GM21528 (cell line): ENCODE data around the gene APBB2.

ENCODE experiments used
- ATAC-seq: cut with Tn5 transposase; IDR thresholded peaks from one replicate; pipeline ENCODE4 v1.9.1; 2021; ENCODE audit warnings: mild to moderate bottlenecking, moderate library complexity; ENCODE audit not compliant: unreplicated experiment, low FRiP score

APBB2 gene

DNA sequence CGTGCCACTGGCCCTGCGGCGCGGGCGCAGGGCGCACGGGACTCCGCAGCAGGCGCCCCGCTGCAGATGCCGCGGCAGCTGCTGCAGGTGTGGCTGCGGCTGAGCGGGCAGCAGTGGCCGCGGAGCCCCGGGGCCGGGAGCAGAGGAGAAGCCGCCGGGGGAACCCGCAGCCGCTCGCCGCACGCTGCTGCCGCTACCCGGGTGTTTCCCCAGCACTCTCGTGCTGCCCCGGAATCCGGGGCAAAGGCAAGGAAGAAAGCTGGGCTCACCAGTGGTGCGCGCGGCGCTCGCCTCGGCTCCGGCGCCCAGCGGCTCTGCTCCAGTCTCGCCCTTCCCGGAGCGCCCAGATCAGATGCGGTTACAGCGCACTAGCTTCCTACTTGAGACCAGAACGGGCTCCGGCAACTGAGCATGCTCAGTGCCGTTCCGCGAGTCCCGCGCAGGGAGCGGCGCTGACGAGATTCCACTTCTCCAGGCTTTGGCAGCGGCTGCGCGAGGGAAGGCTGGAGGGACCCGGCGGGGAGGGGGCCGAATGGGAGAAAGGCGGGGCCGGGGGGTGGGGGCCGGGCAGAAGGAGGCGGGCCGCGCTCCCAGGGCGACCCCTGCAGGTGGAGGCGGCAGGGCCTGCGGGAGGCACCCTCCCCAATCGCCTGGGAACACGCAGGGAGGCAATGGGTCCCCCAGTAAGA, at the start of gene APBB2:
Gene APBB2 (minus strand): TSS at position 407 of the 689 bp plus-strand sequence. CDS start 181,288 bp downstream, outside the sequence.
- ATAC-seq: peak; percentile 52

DNA sequence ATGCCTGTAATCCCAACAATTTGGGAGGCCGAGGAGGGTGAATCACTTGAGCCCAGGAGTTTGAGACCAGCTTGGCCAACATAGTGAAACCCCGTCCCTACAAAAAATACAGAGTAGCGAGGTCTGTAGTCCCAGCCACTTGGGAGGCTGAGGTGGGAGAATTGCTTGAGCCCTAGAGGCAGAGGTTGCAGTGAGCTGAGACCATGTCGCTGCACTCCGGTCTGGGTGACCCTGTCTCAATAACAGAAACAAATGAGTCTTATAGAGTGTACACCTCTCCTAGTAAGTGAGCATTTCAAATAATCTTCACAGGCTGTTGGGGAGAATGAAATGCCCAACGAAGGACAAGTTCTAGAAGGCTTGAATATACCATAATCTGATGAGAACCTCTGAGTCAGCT, 47.9 kb upstream of the APBB2 start:
- ATAC-seq: no peak

DNA sequence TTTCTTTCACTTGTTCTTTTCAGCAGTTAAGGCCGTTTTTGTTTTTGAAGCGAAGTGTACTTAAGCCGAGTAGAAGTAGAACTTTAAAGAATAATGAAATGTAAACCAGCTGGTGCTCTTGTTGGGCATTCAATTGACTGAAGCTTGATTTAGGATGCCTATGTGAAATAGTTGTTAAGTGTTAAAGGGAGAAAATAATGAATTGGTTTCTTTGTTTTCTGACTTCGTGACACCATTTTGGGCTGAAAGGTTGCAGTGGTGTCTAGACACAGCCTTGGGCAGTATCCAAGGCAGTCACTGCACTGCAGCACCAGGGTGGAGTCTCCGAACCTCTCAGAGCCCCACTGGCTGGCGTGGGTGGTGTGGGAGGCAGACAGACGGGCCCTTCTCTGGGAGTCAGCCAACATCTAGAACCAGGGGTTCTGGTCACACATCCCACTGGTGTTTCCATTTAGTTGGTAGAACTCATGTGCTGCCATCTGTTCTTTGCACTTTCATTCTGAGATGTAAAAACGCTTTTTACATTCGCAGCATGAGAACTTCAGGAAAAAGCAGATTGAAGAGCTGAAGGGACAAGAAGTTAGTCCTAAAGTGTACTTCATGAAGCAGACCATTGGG, 45.9 kb upstream of the APBB2 start:
- no peak for ATAC-seq

DNA sequence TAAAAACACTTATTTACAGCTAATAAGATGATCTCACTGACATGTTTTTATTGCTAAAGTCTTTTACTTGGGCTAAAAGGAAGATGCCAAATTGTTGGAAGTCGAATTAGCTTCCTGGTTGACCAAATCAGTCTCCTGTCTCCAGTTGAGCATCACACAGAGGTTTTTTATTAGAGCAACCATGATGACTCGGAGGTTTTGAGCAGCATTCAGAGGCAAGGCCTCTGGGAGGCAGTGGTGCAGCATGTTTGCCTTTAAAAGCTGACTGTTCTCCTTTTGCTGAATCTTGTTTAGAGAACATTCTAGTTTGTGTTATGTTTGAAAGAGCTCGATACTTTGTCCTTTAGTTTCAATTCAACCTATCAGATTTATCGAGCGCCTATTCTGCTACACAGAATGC, 44.4 kb upstream of the APBB2 start:
- ATAC-seq: no peak

DNA sequence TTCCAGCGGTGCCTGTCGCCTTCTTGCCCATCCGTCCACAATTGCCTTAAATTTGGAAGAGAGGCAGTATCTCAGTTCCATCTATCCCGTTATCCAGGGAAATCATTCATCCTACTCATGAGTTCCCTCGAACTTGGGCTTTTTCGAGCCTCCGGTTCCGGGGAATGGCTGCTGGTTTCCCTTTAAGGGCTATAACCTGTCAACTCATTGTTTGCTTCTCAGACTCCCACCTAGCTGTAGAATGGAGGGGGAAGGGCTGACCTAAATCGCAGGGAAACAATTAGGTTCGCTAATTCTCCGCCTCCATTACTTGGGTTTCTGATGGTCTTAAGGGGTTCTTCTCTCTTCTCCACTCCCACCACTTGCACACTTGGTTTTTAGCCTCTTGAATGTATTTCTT, 43.6 kb upstream of the APBB2 start:
- no peak for ATAC-seq

DNA sequence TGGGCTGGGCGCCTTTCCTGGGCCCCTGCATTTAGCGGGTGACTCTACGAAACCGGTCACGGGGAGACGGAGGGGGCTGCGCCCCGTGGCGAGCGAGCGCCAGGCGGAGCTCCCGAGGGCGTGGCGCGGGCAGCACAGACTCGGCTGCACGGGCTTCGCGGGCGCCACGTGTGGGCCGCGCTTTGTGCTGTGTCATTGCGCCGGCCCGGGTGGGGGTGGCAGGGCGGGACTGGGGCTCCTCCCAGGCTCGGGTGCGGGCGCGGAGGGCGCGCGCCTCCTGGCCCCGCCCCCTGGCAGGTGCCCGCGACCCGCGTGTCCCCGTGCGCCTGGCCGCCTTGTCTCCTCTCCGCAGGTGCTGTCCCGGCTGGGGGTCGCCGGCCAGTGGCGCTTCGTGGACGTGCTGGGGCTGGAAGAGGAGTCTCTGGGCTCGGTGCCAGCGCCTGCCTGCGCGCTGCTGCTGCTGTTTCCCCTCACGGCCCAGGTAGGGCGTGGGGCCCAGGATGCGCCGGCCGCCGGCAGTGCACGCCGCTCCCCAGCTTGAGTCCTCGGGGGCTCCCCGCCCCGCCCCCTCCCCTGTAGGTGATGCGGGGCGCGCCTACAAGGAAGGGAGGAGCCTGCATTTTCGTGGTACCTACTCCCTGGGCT, 43.0 kb upstream of the APBB2 start:
- ATAC-seq: peak; percentile 79

DNA sequence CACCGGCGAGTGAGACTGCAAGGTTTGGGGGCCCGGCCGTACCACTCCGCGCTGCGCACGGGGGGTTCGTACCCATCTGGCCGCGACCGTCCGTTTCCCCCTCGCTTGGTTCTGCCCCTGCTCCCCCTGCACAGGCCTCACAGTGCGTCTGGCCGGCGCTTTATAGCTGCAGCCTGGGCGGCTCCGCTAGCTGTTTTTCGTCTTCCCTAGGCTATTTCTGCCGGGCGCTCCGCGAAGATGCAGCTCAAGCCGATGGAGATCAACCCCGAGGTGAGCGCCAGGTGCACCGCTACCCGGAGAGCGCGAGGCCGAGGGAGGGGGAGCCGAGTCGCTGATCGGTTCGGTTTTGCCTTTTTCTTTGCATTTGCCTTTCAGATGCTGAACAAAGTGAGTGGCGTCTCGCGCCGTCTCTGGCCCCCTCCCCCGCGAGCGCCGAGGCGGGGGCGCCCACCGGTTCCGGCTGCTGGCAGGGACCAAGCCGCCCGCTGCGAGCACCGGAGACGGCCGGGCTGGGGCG, 42.5 kb upstream of the APBB2 start, which contains the start of gene UCHL1:
Gene UCHL1 (plus strand): TSS at position 189 of the 517 bp plus-strand sequence. CDS start 49 bp downstream, at position 238.
- peak; percentile 71 for ATAC-seq

DNA sequence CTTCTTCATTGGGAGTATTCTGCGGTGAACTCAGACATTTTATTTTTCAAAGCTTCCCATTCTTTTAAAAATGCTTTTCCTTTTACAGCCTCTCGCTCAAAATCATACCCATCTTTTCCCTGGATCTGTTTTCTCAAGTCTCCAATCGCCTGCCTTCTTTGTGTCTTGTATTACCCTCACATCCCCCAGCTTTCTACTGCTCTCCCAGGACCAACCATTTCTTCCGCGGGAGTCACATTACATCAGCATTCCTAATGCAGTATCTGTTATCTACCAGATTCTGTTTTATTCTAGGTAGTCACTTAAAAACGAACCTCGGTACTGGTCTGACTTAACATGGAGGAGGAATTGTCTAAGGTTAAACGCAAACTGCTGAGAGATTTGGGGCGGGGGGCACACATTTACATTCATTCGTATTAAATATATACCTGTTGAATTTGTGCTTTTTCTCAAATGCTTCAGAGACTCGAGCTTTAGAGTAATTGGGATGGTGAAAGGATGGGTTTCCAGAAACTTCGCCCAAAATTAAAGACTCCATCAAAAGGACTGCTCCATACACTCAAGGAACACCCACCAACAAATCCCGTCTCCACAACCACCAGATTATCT, 41.9 kb upstream of the APBB2 start:
- ATAC-seq: no peak

DNA sequence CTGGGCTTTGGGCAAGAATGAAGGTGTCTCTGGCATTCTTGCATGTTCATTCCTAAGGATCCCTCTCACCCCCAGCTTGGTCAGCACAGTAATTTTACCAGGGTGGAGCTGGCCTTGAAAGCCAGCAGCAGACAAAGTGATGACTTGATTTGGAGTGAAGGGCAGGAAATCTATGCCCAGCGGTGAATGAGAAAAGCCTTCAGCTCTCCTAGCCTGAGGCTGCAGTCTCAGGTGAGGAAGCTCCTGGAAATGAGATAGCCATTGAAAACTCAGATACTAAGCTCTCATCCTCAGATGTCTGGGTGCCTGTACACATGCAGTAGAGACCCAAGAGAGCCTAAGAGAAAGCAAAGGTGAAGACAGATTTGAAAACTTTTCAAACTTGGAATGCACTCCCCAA, 31.6 kb upstream of the APBB2 start:
- ATAC-seq: no peak

DNA sequence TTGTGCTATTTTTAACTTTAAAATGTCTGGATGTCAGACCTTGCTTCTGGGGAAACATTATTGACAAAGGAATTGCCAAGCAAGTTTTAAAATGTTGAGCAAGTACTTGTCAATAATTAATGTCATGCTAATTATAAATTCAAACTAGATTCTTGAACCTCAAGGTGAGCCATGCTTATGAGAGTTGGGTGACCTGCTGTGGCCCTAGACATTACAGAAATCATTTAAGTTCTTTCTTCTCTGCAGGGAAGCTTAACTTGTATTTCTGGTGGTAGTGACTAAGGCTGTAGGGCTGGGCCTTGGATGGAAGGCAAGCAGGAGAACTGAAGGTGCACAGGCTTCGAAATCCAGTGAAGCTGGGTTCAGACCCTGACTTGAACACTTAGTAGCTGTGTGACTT, 27.6 kb upstream of the APBB2 start:
- ATAC-seq: no peak

DNA sequence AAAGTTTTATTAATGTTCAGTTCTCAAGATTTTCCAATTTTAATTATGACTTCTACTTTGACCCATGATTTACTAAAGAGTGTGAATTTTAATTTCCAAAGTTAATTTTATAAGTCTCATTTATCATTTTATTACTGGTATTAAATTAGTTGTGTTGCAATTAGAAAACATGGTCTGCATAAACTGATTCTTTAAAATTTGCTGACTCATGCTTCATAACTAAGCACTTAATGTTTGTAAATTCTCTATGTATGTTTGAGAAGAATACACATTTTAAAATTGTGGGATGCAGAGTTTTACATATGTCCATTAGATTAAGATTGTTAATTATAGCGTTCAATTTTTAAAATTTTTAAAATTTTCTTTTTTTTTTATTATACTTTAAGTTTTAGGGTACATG, 22.2 kb upstream of the APBB2 start:
- no peak for ATAC-seq

DNA sequence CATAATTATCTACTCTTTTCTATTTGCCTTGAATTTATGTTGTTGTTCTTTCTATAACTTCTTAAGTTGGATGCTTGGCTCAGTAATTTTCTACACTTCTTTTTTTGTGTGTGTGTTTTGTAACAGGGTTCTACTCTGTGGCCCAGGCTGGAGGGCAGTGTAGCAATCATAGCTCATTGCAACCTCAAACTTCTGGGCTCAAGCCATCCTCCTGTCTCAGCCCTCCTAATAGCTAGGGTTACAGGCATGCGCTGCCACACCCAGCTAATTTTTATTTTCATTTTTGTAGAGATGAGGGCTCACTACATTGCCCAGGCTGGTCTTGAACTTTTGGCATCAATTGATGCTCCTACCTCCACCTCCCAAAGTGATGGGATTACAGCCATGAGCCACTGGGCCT, 21.7 kb upstream of the APBB2 start:
- no peak for ATAC-seq

DNA sequence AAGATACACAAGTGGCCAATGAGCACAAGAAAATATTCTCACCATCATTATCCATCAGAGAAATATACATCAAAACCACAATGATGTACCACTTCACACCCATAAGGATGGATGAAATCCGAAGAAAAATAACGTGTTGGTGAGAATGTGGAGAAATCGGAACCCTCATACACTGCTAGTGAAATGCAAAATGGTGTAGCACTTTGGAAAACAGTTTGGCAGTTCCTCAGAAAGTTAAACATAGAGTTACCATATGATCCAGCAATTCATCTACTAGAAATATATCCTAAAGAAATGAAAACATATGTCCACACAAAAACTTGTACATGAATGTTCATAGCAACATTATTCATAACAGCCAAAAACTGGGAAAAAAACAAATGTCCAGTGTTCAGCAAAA, 18.5 kb upstream of the APBB2 start:
- ATAC-seq: no peak

DNA sequence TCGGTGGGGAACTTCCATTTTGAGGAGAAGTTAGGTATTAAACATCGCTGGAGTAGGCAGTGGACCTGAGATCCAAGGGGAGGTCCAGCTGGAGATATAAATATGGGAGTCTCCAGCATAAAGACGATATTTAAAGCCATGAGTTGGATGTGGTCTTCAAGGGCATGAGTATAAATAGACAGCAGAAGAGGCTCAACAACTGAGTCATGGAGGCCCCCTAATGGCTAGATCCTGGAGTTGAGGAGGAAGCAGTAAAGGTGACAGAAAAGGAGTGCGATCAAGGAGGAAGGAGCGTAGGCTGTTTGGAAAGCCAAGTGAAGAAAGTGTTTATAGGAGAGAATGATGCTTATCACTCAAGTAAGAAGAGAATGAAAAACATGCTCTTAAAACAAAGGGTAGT, 18.1 kb upstream of the APBB2 start:
- no peak for ATAC-seq

DNA sequence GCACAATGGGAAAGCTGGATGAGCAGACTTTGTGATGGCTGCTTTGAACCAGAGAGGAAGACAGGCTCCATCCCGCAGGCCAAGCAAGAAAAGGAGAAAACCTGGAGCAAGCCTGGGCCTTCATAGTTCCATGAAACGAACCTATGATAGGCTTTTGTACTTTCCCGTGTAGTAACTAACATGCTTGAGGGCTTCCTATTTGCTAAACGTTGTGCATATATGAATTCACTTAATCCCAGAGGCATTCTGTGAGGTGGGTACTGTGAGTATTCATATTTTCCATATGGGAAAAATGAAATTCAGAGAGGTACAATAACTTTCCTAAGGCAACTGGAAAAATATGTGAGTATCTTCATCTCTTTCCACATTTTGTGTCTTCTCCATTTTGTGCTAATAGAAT, 13.6 kb upstream of the APBB2 start:
- ATAC-seq: no peak

DNA sequence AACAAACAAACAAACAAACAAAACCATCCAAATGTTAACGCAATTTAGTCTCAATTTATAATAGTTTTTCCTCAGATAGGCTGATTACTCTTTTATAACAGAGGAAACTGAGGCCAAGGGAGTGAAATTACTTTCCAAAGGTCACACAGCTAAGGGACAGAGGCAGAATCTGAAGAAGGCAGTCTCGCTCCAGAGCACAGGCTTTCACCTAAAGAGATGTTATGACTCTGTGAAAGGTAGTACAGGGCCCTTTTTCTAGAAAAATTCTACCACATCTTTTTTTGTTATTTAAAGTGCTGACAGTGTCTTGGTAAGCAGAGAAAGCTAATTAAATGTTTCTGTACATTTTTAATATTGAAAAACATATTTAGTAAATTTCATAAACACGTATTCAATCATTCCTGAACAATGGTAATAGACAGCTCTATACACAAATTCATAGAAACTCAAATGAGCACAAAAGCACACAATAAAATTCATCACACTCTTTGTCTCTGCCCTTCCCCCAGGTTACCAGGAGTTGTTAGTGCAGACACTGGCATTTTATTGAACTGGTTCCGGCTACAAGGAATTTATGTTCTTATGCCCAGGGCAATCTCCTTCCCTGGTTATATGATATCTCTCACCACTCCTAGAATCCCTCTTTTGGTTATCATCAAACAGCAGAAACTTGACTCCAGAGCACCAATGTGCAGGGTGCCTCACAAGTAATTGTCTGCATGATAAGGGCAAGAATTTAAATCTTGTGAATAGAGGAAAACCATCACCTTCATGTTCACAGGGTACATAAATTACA, 7.7 kb upstream of the APBB2 start:
- no peak for ATAC-seq

DNA sequence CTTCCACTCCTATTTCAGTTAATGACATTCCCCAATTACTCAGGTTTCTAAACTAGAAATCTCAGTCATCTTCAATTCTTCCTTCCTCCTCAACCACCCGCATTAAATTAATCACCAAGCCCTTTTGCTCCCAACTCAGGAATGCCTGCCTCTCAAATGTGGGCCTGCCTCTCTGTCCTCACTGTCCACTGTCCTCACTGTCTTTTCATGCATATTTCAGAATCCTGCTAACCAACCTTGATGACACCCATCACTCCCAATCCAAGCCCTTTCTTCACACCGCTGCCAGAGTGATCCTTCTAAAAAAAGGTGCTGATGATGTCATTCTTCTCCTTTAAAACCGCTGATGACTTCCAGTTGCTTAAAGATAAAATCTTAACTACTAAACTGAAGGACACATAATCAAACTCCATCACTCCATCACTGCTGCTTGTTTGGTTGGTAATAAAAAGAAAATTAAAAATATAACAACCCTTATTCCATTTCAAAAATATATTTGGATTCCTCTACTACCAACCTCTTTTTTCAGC, 5.1 kb upstream of the APBB2 start:
- ATAC-seq: no peak

DNA sequence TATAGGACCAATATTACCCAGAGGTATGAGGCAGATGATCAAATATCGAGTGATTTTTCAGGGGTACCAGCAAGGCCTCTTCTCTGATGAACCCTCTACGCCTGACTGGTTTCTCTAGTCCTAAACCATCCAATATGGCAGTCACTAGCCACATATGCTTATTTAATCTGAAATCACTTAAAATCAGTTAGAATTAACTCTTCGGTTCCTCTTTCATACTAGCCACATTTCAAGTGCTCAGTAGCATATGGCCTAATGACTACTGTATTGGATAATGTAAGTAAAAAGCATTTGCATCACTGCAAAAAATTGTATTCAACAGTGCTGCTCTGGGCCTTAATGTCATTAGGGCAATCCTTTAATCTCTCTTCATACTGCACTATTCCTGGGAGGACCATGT, 4.4 kb upstream of the APBB2 start:
- ATAC-seq: no peak

DNA sequence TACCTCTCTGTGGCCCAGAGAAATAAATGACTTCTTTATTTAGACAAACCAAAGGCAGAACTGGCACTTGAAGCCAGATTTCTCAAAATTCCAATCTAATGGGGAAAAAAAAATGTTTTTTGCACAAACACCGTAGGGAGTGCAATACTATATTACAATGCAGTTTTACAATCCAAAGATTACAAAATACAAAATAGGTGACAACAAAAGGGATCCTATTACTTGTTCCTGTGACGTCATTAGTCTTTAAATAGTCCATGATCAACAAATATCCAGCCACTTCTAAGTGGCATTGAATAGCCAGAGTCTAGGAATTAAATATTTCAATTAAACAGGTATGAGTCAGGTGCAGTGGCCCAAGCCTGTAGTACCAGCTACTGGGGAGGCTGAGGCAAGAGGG, 3.0 kb upstream of the APBB2 start:
- ATAC-seq: no peak

DNA sequence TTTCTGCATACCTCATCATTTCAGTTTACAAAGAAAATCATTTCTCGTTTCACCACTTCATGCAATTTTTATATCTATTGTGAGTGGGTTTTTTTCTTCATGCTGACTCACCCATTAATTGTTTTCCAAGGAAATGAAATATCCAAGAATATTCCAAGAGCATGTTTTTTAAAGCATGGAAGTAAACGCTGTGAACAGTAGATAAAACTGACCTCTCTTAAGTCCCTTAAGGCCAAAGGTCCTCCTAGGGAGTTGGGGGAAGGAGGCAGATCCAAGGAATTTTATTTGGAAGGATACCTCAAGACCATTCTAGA, 2.6 kb upstream of the APBB2 start:
- ATAC-seq: no peak
